ENCODE results near the gene LARGE1.

- TF ChIP-seq, protein P1, sequence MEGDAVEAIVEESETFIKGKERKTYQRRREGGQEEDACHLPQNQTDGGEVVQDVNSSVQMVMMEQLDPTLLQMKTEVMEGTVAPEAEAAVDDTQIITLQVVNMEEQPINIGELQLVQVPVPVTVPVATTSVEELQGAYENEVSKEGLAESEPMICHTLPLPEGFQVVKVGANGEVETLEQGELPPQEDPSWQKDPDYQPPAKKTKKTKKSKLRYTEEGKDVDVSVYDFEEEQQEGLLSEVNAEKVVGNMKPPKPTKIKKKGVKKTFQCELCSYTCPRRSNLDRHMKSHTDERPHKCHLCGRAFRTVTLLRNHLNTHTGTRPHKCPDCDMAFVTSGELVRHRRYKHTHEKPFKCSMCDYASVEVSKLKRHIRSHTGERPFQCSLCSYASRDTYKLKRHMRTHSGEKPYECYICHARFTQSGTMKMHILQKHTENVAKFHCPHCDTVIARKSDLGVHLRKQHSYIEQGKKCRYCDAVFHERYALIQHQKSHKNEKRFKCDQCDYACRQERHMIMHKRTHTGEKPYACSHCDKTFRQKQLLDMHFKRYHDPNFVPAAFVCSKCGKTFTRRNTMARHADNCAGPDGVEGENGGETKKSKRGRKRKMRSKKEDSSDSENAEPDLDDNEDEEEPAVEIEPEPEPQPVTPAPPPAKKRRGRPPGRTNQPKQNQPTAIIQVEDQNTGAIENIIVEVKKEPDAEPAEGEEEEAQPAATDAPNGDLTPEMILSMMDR (IDR thresholded peaks at IDR 0.05), result no peak
- no peak for TF ChIP-seq POLR2A (IDR thresholded peaks at IDR 0.05)
These were observed 130.5 kb downstream of the LARGE1 start for GRCh38 chr22:33789690-33790253.

Data from Peyer's patch (tissue), 4 donors.